K562 (cell line): Measurements from ENCODE around the gene PTPRB. TPM values are rescaled to one million over a fixed set of nuclear protein-coding genes. Genes with fewer than 3 reads are reported as not detected.

Experiments used
- ATF3 ChIP-seq, 2 experiments: fragments of 450-650 bp in 1 of 2; sonication (generic) in 1 of 2; formaldehyde crosslinking in 1 of 2; IDR thresholded peaks in 1 of 2; conservative IDR thresholded peaks in 1 of 2; 2 replicates each; pipeline versions ENCODE4 v1.6.1 to v1.8.1; 2016 to 2023; ENCODE audit warnings: mild to moderate bottlenecking in 2 of 2, moderate library complexity in 2 of 2, inconsistent platforms in 1 of 2, missing genetic modification reagents in 1 of 2
- E4F1 ChIP-seq: fragments of 250-450 bp; sonication (Bioruptor Pico); IDR thresholded peaks from 2 replicates; pipeline ENCODE4 v1.5.0; 2021; ENCODE audit warnings: mild to moderate bottlenecking, borderline replicate concordance
- ELF4 ChIP-seq: fragments of 450-650 bp; formaldehyde crosslinking; IDR thresholded peaks from 2 replicates; pipeline ENCODE4 v1.4.0; 2022; ENCODE audit warnings: missing genetic modification characterization
- GABPB2 ChIP-seq: fragments of 250-450 bp; sonication (Bioruptor Pico); conservative IDR thresholded peaks from 2 replicates; pipeline ENCODE4 v1.5.1; 2021; ENCODE audit warnings: mild to moderate bottlenecking
- ZNF217 ChIP-seq: sonication (generic); formaldehyde crosslinking; IDR thresholded peaks from 2 replicates; pipeline ENCODE4 v1.8.0; 2022; ENCODE audit warnings: mild to moderate bottlenecking, missing genetic modification reagents
- ZNF592 ChIP-seq: fragments of 450-650 bp; IDR thresholded peaks from 2 replicates; pipeline ENCODE4 v1.6.1; 2017; ENCODE audit warnings: antibody characterized with exemption, mild to moderate bottlenecking
- polyA plus RNA-seq, 8 experiments: library from polyadenylated mRNA; depleted of rRNA in 4 of 8; stranded (reverse) in 5 of 8; unstranded in 3 of 8; fragments of >200 nt; fragmentation: Nextera tagmentation in 2 of 8; fragmentation: Illumina TruSeq in 1 of 8; extraction: Ambion mirVana in 2 of 8; extraction: Trizol in 1 of 8; gene quantifications; 2 replicates each; pipeline versions ENCODE4 v1.2.1 to v1.2.3, GENCODE V29; 2011 to 2014; ENCODE audit warnings: inconsistent platforms in 1 of 8, missing spikeins in 1 of 8
- total RNA-seq, 7 experiments: library from RNA; depleted of rRNA in 6 of 7; stranded (reverse); fragments of >200 nt in 6 of 7; fragmentation: Illumina TruSeq in 2 of 7; extraction: Trizol in 2 of 7; gene quantifications; 2 replicates each; pipeline versions ENCODE4 v1.2.1 to v1.2.3, GENCODE V29; 2011 to 2021; ENCODE audit warnings: low replicate concordance in 1 of 7

PTPRB gene
- total and polyA plus RNA-seq, 9 of the 15 experiments (the other 6 are each of a cell fraction or from before 2014, with no cell fraction given): 0.46 to 5.9 (median 3.1) TPM

GRCh38 chr12:70661466-70662161, 24.4 kb upstream of the PTPRB start (continued):
- TF ChIP-seq ZNF592: peak; percentile 47
- no peak for TF ChIP-seq E4F1 (CRISPR knock-in tag)
- no peak for TF ChIP-seq ELF4 (CRISPR knock-in tag)
- TF ChIP-seq ATF3 (IDR thresholded peaks at IDR 0.05): peak; percentile 38; the same call in 1 of the 2 replicates
- TF ChIP-seq ATF3 (CRISPR knock-in tag; conservative IDR thresholded peaks at IDR 0.05): no peak
- no peak for TF ChIP-seq ZNF217
- TF ChIP-seq GABPB2: no peak
